Esophagus (tissue), 2 donors: ENCODE measurements around the gene SLC22A12. TPM values are rescaled to one million over a fixed set of nuclear protein-coding genes. Genes with fewer than 3 reads are reported as not detected.

ENCODE experiments used
- H3K27ac ChIP-seq, 2 donors: one replicate each; pipeline ENCODE4 v1.5.1; 2013; ENCODE audit warnings: low read depth in 2 of 2, mild to moderate bottlenecking in 2 of 2, inconsistent platforms in 1 of 2, low read length in 1 of 2, moderate library complexity in 1 of 2
- H3K27me3 ChIP-seq, 2 donors: one replicate each; pipeline ENCODE4 v1.6.1; 2013; ENCODE audit warnings: low read length in 2 of 2, control low read depth in 1 of 2, mild to moderate bottlenecking in 1 of 2; ENCODE audit not compliant: insufficient read depth in 2 of 2, control insufficient read depth in 1 of 2
- H3K36me3 ChIP-seq, 2 donors: one replicate each; pipeline ENCODE4 v1.6.1; 2013; ENCODE audit warnings: low read length in 1 of 2; ENCODE audit not compliant: control insufficient read depth in 2 of 2, insufficient read depth in 2 of 2
- H3K4me1 ChIP-seq, 2 donors: one replicate each; pipeline ENCODE4 v1.6.1; 2013; ENCODE audit warnings: low read length in 1 of 2; ENCODE audit not compliant: control insufficient read depth in 2 of 2, insufficient read depth in 2 of 2
- H3K4me3 ChIP-seq, 2 donors: one replicate each; pipeline ENCODE4 v1.5.1; 2013; ENCODE audit warnings: low read length in 2 of 2, mild to moderate bottlenecking in 2 of 2, low read depth in 1 of 2, moderate library complexity in 1 of 2
- H3K9me3 ChIP-seq, 2 donors: one replicate each; pipeline ENCODE4 v1.6.1; 2013; ENCODE audit warnings: mild to moderate bottlenecking in 2 of 2, low read depth in 1 of 2, low read length in 1 of 2, moderate library complexity in 1 of 2; ENCODE audit not compliant: control insufficient read depth in 2 of 2, insufficient read depth in 1 of 2
- WGBS, 2 donors: extraction: QIAGEN DNeasy Blood & Tissue Kit; methylation state at CpG; one replicate each; pipeline ENCODE4 v1.1.7; 2013; 5-methylcytosine and 5-hydroxymethylcytosine counted together
- polyA plus RNA-seq, 2 donors: library from polyadenylated mRNA; stranded (reverse); fragments of 200-250 nt; gene quantifications; one replicate each; pipeline ENCODE4 v1.2.3, GENCODE V29; 2013
- donor health status: healthy with polysubstance abuse.
- donor health status: Bipolar disorder and iron deficiency.

SLC22A12 gene
- polyA plus RNA-seq, 2 donors = not detected

- Histone ChIP-seq H3K36me3 (no peaks in the 10 kb centered on the region), H3K27me3 (no peaks in the 10 kb centered on the region), H3K4me1 (no peaks in the 10 kb centered on the region), H3K9me3 (peaks cover 0 to 2% of the 10 kb centered on the region in 2 donors), H3K4me3 (no peak overlapping the region), H3K27ac (no peak overlapping the region)
- 80 to 84% methylated on average over 28 of the region's 28 CpGs for WGBS, 2 donors
Measured at GRCh38 chr11:64583296-64584262, 7.4 kb upstream of the SLC22A12 start.

- Histone ChIP-seq H3K36me3 (no peaks in the 10 kb centered on the region), H3K27me3 (no peaks in the 10 kb centered on the region), H3K27ac (no peak overlapping the region), H3K9me3 (peaks cover 0 to 8% of the 10 kb centered on the region in 2 donors), H3K4me1 (no peaks in the 10 kb centered on the region), H3K4me3 (no peak overlapping the region)
- 71 to 73% methylated on average over 8 of the region's 8 CpGs for WGBS, 2 donors
Measured at GRCh38 chr11:64585150-64585549, 5.9 kb upstream of the SLC22A12 start.

GRCh38 chr11:64586366-64586765 is 4.7 kb upstream of the SLC22A12 start:
- Histone ChIP-seq H3K27ac (no peak overlapping the region), H3K4me1 (no peaks in the 10 kb centered on the region), H3K9me3 (peaks cover 0 to 8% of the 10 kb centered on the region in 2 donors), H3K4me3 (no peak overlapping the region), H3K36me3 (no peaks in the 10 kb centered on the region), H3K27me3 (no peaks in the 10 kb centered on the region)

GRCh38 chr11:64588701-64589100 is 2.3 kb upstream of the SLC22A12 start:
- no peaks in the 10 kb centered on the region for H3K36me3 ChIP-seq
- WGBS, 2 donors = 86 to 88% methylated on average over 2 of the region's 2 CpGs
- H3K27ac ChIP-seq = no peak overlapping the region

GRCh38 chr11:64591257-64592233 is 525 bp downstream of the SLC22A12 start:
- H3K27me3 ChIP-seq = no peaks in the 10 kb centered on the region
- H3K4me3 ChIP-seq = no peak overlapping the region
- H3K36me3 ChIP-seq = no peaks in the 10 kb centered on the region
- WGBS, 2 donors = 84 to 87% methylated on average over 36 of the region's 36 CpGs
- peaks cover 0 to 10% of the 10 kb centered on the region in 2 donors for H3K9me3 ChIP-seq
- H3K4me1 ChIP-seq = no peaks in the 10 kb centered on the region
- no peak overlapping the region for H3K27ac ChIP-seq

More at GRCh38 chr11:64588701-64589100, 2.3 kb upstream of the SLC22A12 start:
- H3K4me3 ChIP-seq = no peak overlapping the region
- H3K9me3 ChIP-seq = peaks cover 0 to 6% of the 10 kb centered on the region in 2 donors
- H3K27me3 ChIP-seq = no peaks in the 10 kb centered on the region
- H3K4me1 ChIP-seq = no peaks in the 10 kb centered on the region

- no peak overlapping the region for H3K27ac ChIP-seq
- 74 to 75% methylated on average over 3 of the region's 3 CpGs for WGBS, 2 donors
- no peak overlapping the region for H3K4me3 ChIP-seq
- H3K9me3 ChIP-seq = peaks cover 0 to 10% of the 10 kb centered on the region in 2 donors
- H3K36me3 ChIP-seq = no peaks in the 10 kb centered on the region
- H3K4me1 ChIP-seq = no peaks in the 10 kb centered on the region
- no peaks in the 10 kb centered on the region for H3K27me3 ChIP-seq
Measured at GRCh38 chr11:64592234-64592615, 1.2 kb downstream of the SLC22A12 start.

GRCh38 chr11:64592656-64593055 is 1.6 kb downstream of the SLC22A12 start:
- peaks cover 0 to 10% of the 10 kb centered on the region in 2 donors for H3K9me3 ChIP-seq
- H3K4me1 ChIP-seq = no peaks in the 10 kb centered on the region
- 79 to 95% methylated on average over 9 of the region's 9 CpGs for WGBS, 2 donors
- H3K27me3 ChIP-seq = no peaks in the 10 kb centered on the region
- no peak overlapping the region for H3K4me3 ChIP-seq
- no peaks in the 10 kb centered on the region for H3K36me3 ChIP-seq
- H3K27ac ChIP-seq = no peak overlapping the region

- Histone ChIP-seq H3K36me3 (no peaks in the 10 kb centered on the region), H3K4me1 (no peaks in the 10 kb centered on the region)
- 85 to 88% methylated on average over 32 of the region's 32 CpGs for WGBS, 2 donors
Measured at GRCh38 chr11:64593156-64594105, 2.4 kb downstream of the SLC22A12 start.

More at GRCh38 chr11:64593156-64594105, 2.4 kb downstream of the SLC22A12 start:
- no peaks in the 10 kb centered on the region for H3K27me3 ChIP-seq
- H3K4me3 ChIP-seq = no peak overlapping the region
- no peak overlapping the region for H3K27ac ChIP-seq
- H3K9me3 ChIP-seq = peaks cover 0 to 10% of the 10 kb centered on the region in 2 donors
